ENCODE measurements around the gene TTPAL.

The TTPAL gene

DNA sequence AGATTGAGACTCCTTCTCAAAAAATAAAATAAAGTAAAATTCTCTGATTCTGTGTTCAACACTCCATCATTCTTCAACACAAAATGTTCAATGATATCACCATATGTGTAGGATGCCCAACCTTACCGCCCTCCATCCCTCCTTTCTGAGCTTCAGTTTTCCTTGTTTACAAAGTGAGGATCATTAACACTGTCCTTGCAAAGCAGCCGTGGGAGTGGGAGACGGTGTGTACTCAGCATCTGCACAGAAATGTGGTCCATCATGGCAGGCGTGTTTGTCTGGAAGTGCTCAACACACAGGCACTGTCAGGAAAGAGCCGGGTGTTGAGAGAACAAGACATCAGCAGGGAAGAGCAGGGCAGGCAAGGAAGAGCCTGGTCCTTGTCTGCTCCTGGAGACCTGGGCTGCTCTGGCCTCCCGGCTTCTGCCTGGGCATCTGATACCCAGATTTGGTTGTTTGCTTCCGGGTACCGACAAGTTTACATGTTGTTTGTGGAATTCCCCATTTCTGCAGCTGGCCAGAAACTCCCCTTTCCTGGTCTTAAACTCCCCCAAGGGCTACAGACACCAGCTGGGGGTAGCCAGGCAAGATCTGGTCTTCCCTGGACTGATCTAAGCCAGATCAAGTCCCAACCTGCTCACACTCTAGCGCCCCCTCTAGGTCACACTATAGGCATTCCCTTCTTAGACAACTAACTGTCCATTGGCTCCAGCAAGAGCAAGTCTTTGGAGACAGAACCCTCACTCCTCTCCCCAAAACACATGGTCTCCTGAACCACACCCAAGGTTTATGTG lies 26.7 kb upstream of the TTPAL start:
- H3K9me3 ChIP-seq, result no peaks in the 10 kb centered on the region
- no peaks in the 10 kb centered on the region for H3K27me3 ChIP-seq
- H3K36me3 ChIP-seq, result no peaks in the 10 kb centered on the region
- H3K4me3 ChIP-seq (ENCODE audit: low read depth, low read length), result no peak overlapping the region
- TF ChIP-seq, protein P1, sequence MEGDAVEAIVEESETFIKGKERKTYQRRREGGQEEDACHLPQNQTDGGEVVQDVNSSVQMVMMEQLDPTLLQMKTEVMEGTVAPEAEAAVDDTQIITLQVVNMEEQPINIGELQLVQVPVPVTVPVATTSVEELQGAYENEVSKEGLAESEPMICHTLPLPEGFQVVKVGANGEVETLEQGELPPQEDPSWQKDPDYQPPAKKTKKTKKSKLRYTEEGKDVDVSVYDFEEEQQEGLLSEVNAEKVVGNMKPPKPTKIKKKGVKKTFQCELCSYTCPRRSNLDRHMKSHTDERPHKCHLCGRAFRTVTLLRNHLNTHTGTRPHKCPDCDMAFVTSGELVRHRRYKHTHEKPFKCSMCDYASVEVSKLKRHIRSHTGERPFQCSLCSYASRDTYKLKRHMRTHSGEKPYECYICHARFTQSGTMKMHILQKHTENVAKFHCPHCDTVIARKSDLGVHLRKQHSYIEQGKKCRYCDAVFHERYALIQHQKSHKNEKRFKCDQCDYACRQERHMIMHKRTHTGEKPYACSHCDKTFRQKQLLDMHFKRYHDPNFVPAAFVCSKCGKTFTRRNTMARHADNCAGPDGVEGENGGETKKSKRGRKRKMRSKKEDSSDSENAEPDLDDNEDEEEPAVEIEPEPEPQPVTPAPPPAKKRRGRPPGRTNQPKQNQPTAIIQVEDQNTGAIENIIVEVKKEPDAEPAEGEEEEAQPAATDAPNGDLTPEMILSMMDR (IDR thresholded peaks at IDR 0.05; ENCODE audit: low read depth, low read length), result peak; percentile 60
- peak; percentile 47 for DNase-seq
- no peaks in the 10 kb centered on the region for H3K4me1 ChIP-seq

DNA sequence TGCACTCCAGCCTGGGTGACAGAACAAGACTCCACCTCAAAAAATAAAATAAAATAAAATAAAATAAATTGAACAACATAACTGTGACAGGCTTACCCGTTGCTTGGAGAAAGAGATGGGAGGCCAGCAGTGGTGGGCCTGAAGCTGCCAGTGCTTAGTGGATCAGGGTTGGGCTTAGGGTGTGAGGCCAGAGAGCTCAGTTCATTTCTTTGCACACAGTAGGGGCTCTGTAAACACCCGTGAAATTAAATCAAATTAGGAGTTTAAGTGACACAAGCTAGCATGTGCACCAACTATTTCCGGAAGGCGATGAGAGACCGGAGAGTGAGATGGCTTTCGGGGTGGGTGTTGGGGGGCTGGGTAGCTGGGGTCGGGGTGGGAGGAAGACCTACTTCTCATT lies 25.8 kb upstream of the TTPAL start:
- H3K9me3 ChIP-seq, result no peaks in the 10 kb centered on the region
- H3K36me3 ChIP-seq, result no peaks in the 10 kb centered on the region
- no peak for DNase-seq
- TF ChIP-seq, protein P1 (IDR thresholded peaks at IDR 0.05; ENCODE audit: low read depth, low read length), result no peak
- no peak overlapping the region for H3K4me3 ChIP-seq (ENCODE audit: low read depth, low read length)
- H3K27me3 ChIP-seq, result no peaks in the 10 kb centered on the region
- H3K4me1 ChIP-seq, result no peaks in the 10 kb centered on the region

DNA sequence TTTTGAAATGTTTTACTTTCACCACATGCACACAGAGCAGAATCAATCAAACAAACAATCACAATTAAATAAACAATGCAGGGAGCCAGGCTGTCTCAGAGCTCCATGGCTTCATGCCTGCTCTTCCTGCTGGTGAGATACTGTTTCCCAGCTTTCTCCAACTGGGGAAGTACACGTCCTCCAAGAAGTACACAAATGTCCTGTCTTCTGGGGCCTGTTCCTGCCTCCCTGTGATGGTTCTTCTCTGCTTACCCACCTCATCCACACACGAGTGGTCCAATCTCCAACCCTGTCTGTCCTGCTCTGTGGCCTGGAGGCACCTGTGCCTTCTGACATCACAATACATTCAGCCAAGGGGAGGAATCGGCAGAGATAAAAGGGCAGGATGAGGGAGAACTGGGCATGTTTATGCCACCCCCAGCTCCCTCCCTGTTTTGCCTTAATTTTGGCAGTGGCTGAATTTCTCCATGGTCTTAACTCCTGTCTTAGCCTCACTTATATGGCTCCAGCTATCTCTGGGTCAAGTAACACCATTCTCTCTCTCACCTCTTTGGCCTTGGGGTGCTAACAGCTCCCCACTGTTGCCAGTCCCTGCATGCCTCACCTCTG lies 25.3 kb upstream of the TTPAL start:
- Histone ChIP-seq H3K9me3 (no peaks in the 10 kb centered on the region), H3K4me1 (no peaks in the 10 kb centered on the region), H3K36me3 (no peaks in the 10 kb centered on the region), H3K4me3 (ENCODE audit: low read depth, low read length) (no peak overlapping the region), H3K27me3 (no peaks in the 10 kb centered on the region)
- DNase-seq, result no peak
- TF ChIP-seq, protein P1 (IDR thresholded peaks at IDR 0.05; ENCODE audit: low read depth, low read length), result no peak

DNA sequence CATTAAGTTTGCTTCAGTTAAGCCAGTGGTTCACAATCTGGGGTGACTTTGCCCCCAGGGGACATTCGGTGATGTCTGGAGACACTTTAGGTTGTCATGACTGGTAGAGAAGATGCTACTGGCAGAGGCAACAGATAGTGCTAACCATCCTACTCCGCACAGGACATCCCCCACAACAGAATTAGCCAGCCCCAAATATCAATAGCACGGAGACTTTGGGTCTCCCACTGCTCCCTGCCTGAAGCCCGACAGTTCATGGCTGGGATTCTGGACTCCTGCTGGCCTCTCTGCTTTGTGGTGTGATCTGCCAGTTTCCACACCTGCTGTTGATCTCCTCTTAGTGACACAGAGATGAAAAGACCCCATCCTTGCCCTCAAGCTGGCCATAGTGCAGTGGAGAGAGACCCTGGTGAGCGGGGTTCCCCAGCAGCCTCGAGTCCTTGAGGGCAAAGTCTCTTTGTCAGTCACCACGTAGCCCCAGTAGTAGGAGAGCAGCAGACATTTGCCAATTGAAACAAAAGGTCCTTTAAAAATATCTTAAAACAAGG lies 24.7 kb upstream of the TTPAL start:
- no peaks in the 10 kb centered on the region for H3K27me3 ChIP-seq
- DNase-seq, result no peak
- H3K4me3 ChIP-seq (ENCODE audit: low read depth, low read length), result no peak overlapping the region
- no peaks in the 10 kb centered on the region for H3K4me1 ChIP-seq
- TF ChIP-seq, protein P1 (IDR thresholded peaks at IDR 0.05; ENCODE audit: low read depth, low read length), result no peak
- H3K36me3 ChIP-seq, result no peaks in the 10 kb centered on the region
- no peaks in the 10 kb centered on the region for H3K9me3 ChIP-seq

GRCh38 chr20:44454306-44454963 lies 21.2 kb upstream of the TTPAL start:
- Histone ChIP-seq H3K9me3 (no peaks in the 10 kb centered on the region), H3K4me1 (no peaks in the 10 kb centered on the region), H3K4me3 (ENCODE audit: low read depth, low read length) (no peak overlapping the region), H3K27me3 (no peaks in the 10 kb centered on the region), H3K36me3 (no peaks in the 10 kb centered on the region)
- DNase-seq, result no peak
- TF ChIP-seq, protein P1 (IDR thresholded peaks at IDR 0.05; ENCODE audit: low read depth, low read length), result no peak
